Loucy (cell line): ENCODE measurements around the gene PPIG.
"Not testable (repeated sequence)": the region's sequence is repeated elsewhere in the genome, so short reads cannot be mapped to it uniquely, and the experiment has no call there.

Experiments
- H2AFZ ChIP-seq: fragments of 200-600 bp; sonication (generic); 2 replicates; pipeline ENCODE4 v1.6.0; 2016; ENCODE audit warnings: antibody characterized with exemption, mild to moderate bottlenecking, low read length, moderate library complexity
- H3F3A ChIP-seq: fragments of 200-600 bp; 2 replicates; pipeline ENCODE4 v1.6.0; 2016; ENCODE audit warnings: antibody characterized with exemption, low read depth, mild to moderate bottlenecking
- H3K27me3 ChIP-seq: fragments of 200-600 bp; sonication (generic); 2 replicates; pipeline ENCODE4 v1.6.1; 2014; ENCODE audit warnings: low read length, mild to moderate bottlenecking; ENCODE audit not compliant: insufficient read depth, poor library complexity, severe bottlenecking
- H3K36me3 ChIP-seq: fragments of 200-600 bp; sonication (generic); 2 replicates; pipeline ENCODE4 v1.6.1; 2016; ENCODE audit warnings: low read length; ENCODE audit not compliant: insufficient read depth
- H3K4me1 ChIP-seq: fragments of 200-600 bp; sonication (generic); 2 replicates; pipeline ENCODE4 v1.5.1; 2014; ENCODE audit warnings: low read length, mild to moderate bottlenecking; ENCODE audit not compliant: insufficient read depth, poor library complexity, severe bottlenecking
- H3K4me2 ChIP-seq: fragments of 200-600 bp; sonication (generic); 2 replicates; pipeline ENCODE4 v1.6.0; 2014; ENCODE audit warnings: antibody characterized with exemption, low read length, low read depth, mild to moderate bottlenecking; ENCODE audit not compliant: poor library complexity, severe bottlenecking
- H3K4me3 ChIP-seq: fragments of 200-600 bp; sonication (generic); 2 replicates; pipeline ENCODE4 v1.5.1; 2014; ENCODE audit warnings: low read length, mild to moderate bottlenecking, mixed read lengths; ENCODE audit not compliant: poor library complexity, severe bottlenecking
- H3K79me2 ChIP-seq: fragments of 200-600 bp; sonication (generic); 2 replicates; pipeline ENCODE4 v1.6.1; 2014; ENCODE audit warnings: low read length; ENCODE audit not compliant: insufficient read depth
- H3K9ac ChIP-seq: fragments of 200-600 bp; sonication (generic); 2 replicates; pipeline ENCODE4 v1.6.0; 2014; ENCODE audit warnings: mild to moderate bottlenecking, low read depth, low read length, moderate library complexity; ENCODE audit not compliant: poor library complexity, severe bottlenecking
- H3K9me2 ChIP-seq: fragments of 200-600 bp; sonication (generic); replicated peaks from 2 replicates; pipeline ENCODE4 v1.6.1; 2016; ENCODE audit warnings: low read depth, low read length, mixed read lengths
- H3K9me3 ChIP-seq: fragments of 200-600 bp; sonication (generic); 2 replicates; pipeline ENCODE4 v1.6.1; 2014; ENCODE audit warnings: mild to moderate bottlenecking, antibody characterized with exemption, low read length, low read depth; ENCODE audit not compliant: insufficient read depth
- H4K20me1 ChIP-seq: fragments of 200-600 bp; sonication (generic); 2 replicates; pipeline ENCODE4 v1.6.0; 2014; ENCODE audit warnings: antibody characterized with exemption, low read length, mild to moderate bottlenecking; ENCODE audit not compliant: insufficient read depth, poor library complexity, severe bottlenecking
- CTCF ChIP-seq: fragments of 200-600 bp; sonication (generic); conservative IDR thresholded peaks from 2 replicates; pipeline ENCODE4 v1.5.1; 2014; ENCODE audit warnings: mild to moderate bottlenecking, antibody characterized with exemption, low read length
- EZH2phosphoT487 ChIP-seq: fragments of 200-600 bp; IDR thresholded peaks from 2 replicates; pipeline ENCODE4 v1.6.1; 2018; ENCODE audit warnings: antibody characterized with exemption, mild to moderate bottlenecking, moderate library complexity, borderline replicate concordance

Gene PPIG

GRCh38 chr2:169579044-169579443 lies 5.1 kb upstream of the PPIG start:
- H3K27me3 ChIP-seq: peaks cover 12% of the 10 kb centered on the region
- H3K4me3 ChIP-seq: no peak overlapping the region
- no peaks in the 10 kb centered on the region for H3K36me3 ChIP-seq
- H2AFZ ChIP-seq: 0 out of 2 replicates have a peak overlapping the region, but pooled peaks have one; percentile 26
- no peaks in the 10 kb centered on the region for H4K20me1 ChIP-seq
- H3K9me3 ChIP-seq: peaks cover 3% of the 10 kb centered on the region; the same call in 1 of the 2 replicates
- H3K4me1 ChIP-seq: no peaks in the 10 kb centered on the region
- H3K4me2 ChIP-seq: peak overlapping the region; percentile 3
- no peaks in the 10 kb centered on the region for H3F3A ChIP-seq
- TF ChIP-seq EZH2phosphoT487: no peak
- TF ChIP-seq CTCF: no peak
- H3K9ac ChIP-seq: no peak overlapping the region
- no peaks in the 10 kb centered on the region for H3K79me2 ChIP-seq
- no peaks in the 10 kb centered on the region for H3K9me2 ChIP-seq

- not testable (repeated sequence) for H3K4me3 ChIP-seq, H3K36me3 ChIP-seq, H3F3A ChIP-seq, H3K4me2 ChIP-seq, H3K9me3 ChIP-seq, H2AFZ ChIP-seq, H3K9me2 ChIP-seq, H3K9ac ChIP-seq
- Histone ChIP-seq H4K20me1 (peaks cover 26% of the 10 kb centered on the region), H3K79me2 (peaks cover 33% of the 10 kb centered on the region), H3K27me3 (peaks cover 12% of the 10 kb centered on the region), H3K4me1 (peaks cover 20% of the 10 kb centered on the region)
Observed at GRCh38 chr2:169582552-169583266, 1.4 kb upstream of the PPIG start.

GRCh38 chr2:169583518-169583917 lies 633 bp upstream of the PPIG start:
- Histone ChIP-seq H2AFZ (peak overlapping the region; percentile 94; the same call in 1 of the 2 replicates), H3K4me1 (peaks cover 26% of the 10 kb centered on the region), H3F3A (no peaks in the 10 kb centered on the region), H3K36me3 (no peaks in the 10 kb centered on the region), H3K27me3 (peaks cover 12% of the 10 kb centered on the region), H3K79me2 (peaks cover 41% of the 10 kb centered on the region), H3K4me2 (peak overlapping the region; percentile 82), H4K20me1 (peaks cover 34% of the 10 kb centered on the region), H3K9me2 (no peaks in the 10 kb centered on the region), H3K9me3 (peaks cover 3% of the 10 kb centered on the region; the same call in 1 of the 2 replicates), H3K9ac (no peak overlapping the region), H3K4me3 (peak overlapping the region; percentile 90)
- TF ChIP-seq CTCF (no peak), EZH2phosphoT487 (no peak)

- Histone ChIP-seq H2AFZ (no peak overlapping the region), H3K79me2 (peaks cover 63% of the 10 kb centered on the region), H3K9me3 (peaks cover 3% of the 10 kb centered on the region; the same call in 1 of the 2 replicates), H3F3A (no peaks in the 10 kb centered on the region), H3K9me2 (no peaks in the 10 kb centered on the region), H3K36me3 (no peaks in the 10 kb centered on the region), H3K4me1 (peaks cover 27% of the 10 kb centered on the region), H4K20me1 (peaks cover 47% of the 10 kb centered on the region), H3K4me2 (peak overlapping the region; percentile 82), H3K4me3 (peak overlapping the region; percentile 90), H3K27me3 (peaks cover 4% of the 10 kb centered on the region), H3K9ac (peak overlapping the region; percentile 85)
- TF ChIP-seq CTCF: no peak
- TF ChIP-seq EZH2phosphoT487: no peak
Observed at GRCh38 chr2:169585673-169586072, 1.5 kb downstream of the PPIG start.
